ENCODE data around the gene CUL7. TPM values are rescaled to one million over a fixed set of nuclear protein-coding genes. Genes with fewer than 3 reads are reported as not detected.

CUL7 gene
- total and polyA plus RNA-seq, 9 of the 15 experiments (the other 6 are each of a cell fraction or from before 2014, with no cell fraction given): 0.44 to 20.1 (median 8.6) TPM

GRCh38 chr6:43053545-43054205, at the start of gene CUL7 (continued):
- TF ChIP-seq CTCFL (IDR thresholded peaks at IDR 0.05; ENCODE audit: borderline replicate concordance, insufficient read depth, low read depth, low read length, poor library complexity, severe bottlenecking) (peak; percentile 12), RBFOX2 (IDR thresholded peaks at IDR 0.05; ENCODE audit: low read depth, low read length) (peak; percentile 98), KAT7 (CRISPR knock-in tag; IDR thresholded peaks at IDR 0.05; ENCODE audit: borderline replicate concordance) (no peak), CAMTA2 (CRISPR knock-in tag; conservative IDR thresholded peaks at IDR 0.05) (peak; percentile 98), DIDO1 (tag; IDR thresholded peaks at IDR 0.05; ENCODE audit: low read depth) (0 out of 2 replicates have a peak, but pooled peaks have one; percentile 15), USF1 (CRISPR knock-in tag; IDR thresholded peaks at IDR 0.05) (no peak), ZNF699 (CRISPR knock-in tag; IDR thresholded peaks at IDR 0.05; ENCODE audit: insufficient replicate concordance) (no peak), ZSCAN29 (IDR thresholded peaks at IDR 0.05) (no peak), FOXK2 (conservative IDR thresholded peaks at IDR 0.05 in 1 of 2, IDR thresholded peaks at IDR 0.05 in 1 of 2; ENCODE audit: low read depth in 2 of 2) (peak; percentile 73 to 77; a peak in 3 of 4 replicates), MAZ (CRISPR knock-in tag; conservative IDR thresholded peaks at IDR 0.05 in 1 of 2, IDR thresholded peaks at IDR 0.05 in 1 of 2) (peak; percentile 95 to 98), EGR1 (conservative IDR thresholded peaks at IDR 0.05) (peak; percentile 80), SMARCC2 (IDR thresholded peaks at IDR 0.05; ENCODE audit: low read depth) (no peak), DPF2 (IDR thresholded peaks at IDR 0.05) (peak; percentile 85), ZNF133 (CRISPR knock-in tag; IDR thresholded peaks at IDR 0.05) (no peak), STAT6 (CRISPR knock-in tag; IDR thresholded peaks at IDR 0.05) (no peak; the same call in 1 of the 2 replicates), CHAMP1 (IDR thresholded peaks at IDR 0.05) (no peak), FOXJ3 (CRISPR knock-in tag; IDR thresholded peaks at IDR 0.05) (no peak), RHOXF2B (CRISPR knock-in tag; conservative IDR thresholded peaks at IDR 0.05) (peak; percentile 87; the same call in 1 of the 2 replicates)
